Liver (tissue), 3 donors: ENCODE data around the gene NLRP6.

Source experiments
- ATF3 ChIP-seq: IDR thresholded peaks from 2 replicates; pipeline ENCODE4 v1.6.1; 2016; ENCODE audit warnings: antibody characterized with exemption
- CTCF ChIP-seq: fragments of 150-350 bp; IDR thresholded peaks from 2 replicates; pipeline ENCODE4 v1.5.1; 2017; ENCODE audit warnings: improper control_type of control experiment, low read depth, low read length; ENCODE audit not compliant: missing input control
- FOXA1 ChIP-seq: IDR thresholded peaks from 2 replicates; pipeline ENCODE4 v1.6.1; 2016; ENCODE audit warnings: antibody characterized with exemption
- GABPA ChIP-seq, 2 donors: IDR thresholded peaks in 1 of 2; conservative IDR thresholded peaks in 1 of 2; 2 replicates each; pipeline ENCODE4 v1.6.1; 2016; ENCODE audit warnings: antibody characterized with exemption in 2 of 2, mild to moderate bottlenecking in 1 of 2, moderate library complexity in 1 of 2
- HNF4A ChIP-seq, 2 donors: conservative IDR thresholded peaks; 2 replicates each; pipeline ENCODE4 v1.6.1; 2016; ENCODE audit warnings: antibody characterized with exemption in 2 of 2, mild to moderate bottlenecking in 2 of 2
- JUND ChIP-seq, 2 donors: IDR thresholded peaks; 2 replicates each; pipeline ENCODE4 v1.6.1; 2016; ENCODE audit warnings: antibody characterized with exemption in 2 of 2
- MAX ChIP-seq: IDR thresholded peaks from 2 replicates; pipeline ENCODE4 v1.6.1; 2016; ENCODE audit warnings: antibody characterized with exemption
- RAD21 ChIP-seq, 2 donors: IDR thresholded peaks; 2 replicates each; pipeline ENCODE4 v1.6.1; 2016; ENCODE audit warnings: antibody characterized with exemption in 2 of 2, mild to moderate bottlenecking in 2 of 2
- REST ChIP-seq: IDR thresholded peaks from 2 replicates; pipeline ENCODE4 v1.6.1; 2016; ENCODE audit warnings: antibody characterized with exemption, mild to moderate bottlenecking
- RXRA ChIP-seq, 2 donors: IDR thresholded peaks; 2 replicates each; pipeline ENCODE4 v1.6.1; 2017 to 2018; ENCODE audit warnings: antibody characterized with exemption in 2 of 2, mild to moderate bottlenecking in 1 of 2
- SP1 ChIP-seq: IDR thresholded peaks from 2 replicates; pipeline ENCODE4 v1.6.1; 2018; ENCODE audit warnings: antibody characterized with exemption, mild to moderate bottlenecking
- TAF1 ChIP-seq: conservative IDR thresholded peaks from 2 replicates; pipeline ENCODE4 v1.6.1; 2016; ENCODE audit warnings: antibody characterized with exemption, mild to moderate bottlenecking
- YY1 ChIP-seq: IDR thresholded peaks from 2 replicates; pipeline ENCODE4 v1.6.1; 2016; ENCODE audit warnings: antibody characterized with exemption, mild to moderate bottlenecking
- ZBTB33 ChIP-seq: IDR thresholded peaks from 2 replicates; pipeline ENCODE4 v1.6.1; 2016; ENCODE audit warnings: antibody characterized with exemption
- donor health status: healthy.
- donor health status: healthy.

- TF ChIP-seq SP1 (no peak), CTCF (no peak), MAX (no peak), RAD21 (IDR thresholded peaks at IDR 0.05) (no peak), TAF1 (no peak), REST (no peak), ATF3 (no peak), YY1 (no peak), HNF4A (conservative IDR thresholded peaks at IDR 0.05) (no peak), JUND (IDR thresholded peaks at IDR 0.05) (no peak), RXRA (IDR thresholded peaks at IDR 0.05) (no peak), ZBTB33 (no peak), GABPA (IDR thresholded peaks at IDR 0.05 in 1 of 2, conservative IDR thresholded peaks at IDR 0.05 in 1 of 2) (no peak), FOXA1 (no peak)
Observed at GRCh38 chr11:303363-303762, 25.2 kb downstream of the NLRP6 start.
